ENCODE results near the gene DYNLT5. TPM values are rescaled to one million over a fixed set of nuclear protein-coding genes. Genes with fewer than 3 reads are reported as not detected.

DYNLT5 gene
- polyA plus RNA-seq, 3 donors, result 0.08 to 0.54 (median 0.28) TPM

- TF ChIP-seq CTCF (IDR thresholded peaks at IDR 0.05), result no peak
- WGBS (ENCODE audit: insufficient coverage), result no CpG with 5 or more reads among the region's 1 CpG
Observed at GRCh38 chr1:66809245-66809644, 57.0 kb downstream of the DYNLT5 start.

DNA sequence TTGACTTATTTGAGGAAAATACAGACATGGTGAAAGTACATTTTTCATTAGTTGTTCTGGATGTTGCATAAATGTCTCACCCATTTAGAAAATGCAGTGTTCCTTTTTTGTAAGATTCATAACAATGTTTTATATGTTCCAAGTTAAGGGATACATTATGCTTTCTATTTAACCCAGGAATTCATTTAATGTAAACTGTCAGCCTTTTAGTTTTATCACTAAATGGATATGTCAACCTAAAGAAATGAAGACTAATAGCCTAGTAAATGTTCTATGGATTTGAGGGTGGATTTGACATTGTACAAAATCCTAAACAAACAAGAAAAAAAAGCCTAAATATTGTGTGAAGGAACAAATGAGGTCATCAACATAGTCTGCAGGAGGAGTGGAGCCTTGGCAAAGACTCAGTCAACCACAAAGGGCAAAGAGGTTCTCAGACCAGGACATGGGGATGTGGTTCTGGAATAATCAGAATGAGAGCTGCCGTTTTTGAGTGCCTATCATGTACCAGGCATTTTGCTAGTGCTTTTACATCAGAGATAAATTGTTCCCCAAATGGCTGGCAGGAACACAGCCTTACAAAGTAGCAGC, 57.6 kb downstream of the DYNLT5 start:
- TF ChIP-seq CTCF (IDR thresholded peaks at IDR 0.05), result no peak
- H3K27ac Mint-ChIP-seq, result no peak overlapping the region
- Histone ChIP-seq H3K9me3 (replicated peaks in 1 of 2; ENCODE audit: control insufficient read depth in 1 of 2, insufficient read depth in 1 of 2, low read length in 2 of 2) (no peaks in the 10 kb centered on the region), H3K27me3 (ENCODE audit: control insufficient read depth in 2 of 2, insufficient read depth in 2 of 2, low read length in 2 of 2) (no peaks in the 10 kb centered on the region), H3K4me3 (replicated peaks in 1 of 3; ENCODE audit: low read depth in 2 of 3, low read length in 3 of 3) (no peak overlapping the region), H3K79me2 (ENCODE audit: insufficient read depth, low read length) (no peaks in the 10 kb centered on the region), H2AFZ (ENCODE audit: insufficient read depth, low read depth, low read length, poor library complexity, severe bottlenecking) (no peak overlapping the region), H3K27ac (ENCODE audit: low read depth in 1 of 2, low read length in 2 of 2) (no peak overlapping the region), H3K4me1 (ENCODE audit: control insufficient read depth in 1 of 2, insufficient read depth in 2 of 2, low read length in 2 of 2) (no peaks in the 10 kb centered on the region), H3K4me2 (replicated peaks; ENCODE audit: extremely low read depth, low read length, poor library complexity, severe bottlenecking) (no peak overlapping the region), H3K9ac (ENCODE audit: insufficient read depth, low read length, poor library complexity, severe bottlenecking) (no peak overlapping the region), H4K20me1 (ENCODE audit: insufficient read depth, low read length) (no peaks in the 10 kb centered on the region), H3K36me3 (replicated peaks in 1 of 2; ENCODE audit: control insufficient read depth in 1 of 2, insufficient read depth in 2 of 2, low read length in 2 of 2) (no peaks in the 10 kb centered on the region)
- no CpG with 5 or more reads among the region's 1 CpG for WGBS (ENCODE audit: insufficient coverage)
- no peak for DNase-seq
- peaks cover 0 to 3% (median 0%) of the 10 kb centered on the region in 7 donors for H3K9me3 Mint-ChIP-seq
- intact Hi-C loops (cut with micrococcal nuclease), result no loop called here
- no peaks in the 10 kb centered on the region for H3K36me3 Mint-ChIP-seq
- no peaks in the 10 kb centered on the region for H3K4me1 Mint-ChIP-seq
- no peak overlapping the region for H3K4me3 Mint-ChIP-seq
- no peaks in the 10 kb centered on the region for H3K27me3 Mint-ChIP-seq (ENCODE audit: low read depth in 3 of 3)

More at GRCh38 chr1:66809245-66809644, 57.0 kb downstream of the DYNLT5 start:
- Histone ChIP-seq H3K9me3 (replicated peaks in 1 of 2; ENCODE audit: control insufficient read depth in 1 of 2, insufficient read depth in 1 of 2, low read length in 2 of 2) (no peaks in the 10 kb centered on the region), H4K20me1 (ENCODE audit: insufficient read depth, low read length) (no peaks in the 10 kb centered on the region), H3K27me3 (ENCODE audit: control insufficient read depth in 2 of 2, insufficient read depth in 2 of 2, low read length in 2 of 2) (no peaks in the 10 kb centered on the region), H3K79me2 (ENCODE audit: insufficient read depth, low read length) (no peaks in the 10 kb centered on the region), H3K9ac (ENCODE audit: insufficient read depth, low read length, poor library complexity, severe bottlenecking) (no peak overlapping the region), H3K4me1 (ENCODE audit: control insufficient read depth in 1 of 2, insufficient read depth in 2 of 2, low read length in 2 of 2) (no peaks in the 10 kb centered on the region), H3K27ac (ENCODE audit: low read depth in 1 of 2, low read length in 2 of 2) (no peak overlapping the region), H3K4me3 (replicated peaks in 1 of 3; ENCODE audit: low read depth in 2 of 3, low read length in 3 of 3) (no peak overlapping the region), H3K36me3 (replicated peaks in 1 of 2; ENCODE audit: control insufficient read depth in 1 of 2, insufficient read depth in 2 of 2, low read length in 2 of 2) (no peaks in the 10 kb centered on the region), H3K4me2 (replicated peaks; ENCODE audit: extremely low read depth, low read length, poor library complexity, severe bottlenecking) (no peak overlapping the region), H2AFZ (ENCODE audit: insufficient read depth, low read depth, low read length, poor library complexity, severe bottlenecking) (no peak overlapping the region)
- Mint-ChIP-seq H3K9me3 (peaks cover 0 to 3% (median 0%) of the 10 kb centered on the region in 7 donors), H3K27ac (no peak overlapping the region), H3K27me3 (ENCODE audit: low read depth in 3 of 3) (no peaks in the 10 kb centered on the region), H3K4me3 (no peak overlapping the region), H3K4me1 (no peaks in the 10 kb centered on the region), H3K36me3 (no peaks in the 10 kb centered on the region)
- intact Hi-C loops (cut with micrococcal nuclease), result no loop called here
- no peak for DNase-seq

All from CD14-positive monocyte (primary cell).